HuH-7 (cell line): ENCODE results near the gene KIFAP3.
"Not testable (repeated sequence)": the region's sequence is repeated elsewhere in the genome, so short reads cannot be mapped to it uniquely, and the experiment has no call there.

Experiments used
- DNase-seq: peaks from one replicate; pipeline ENCODE4 v3.0.0; 2011; ENCODE audit warnings: low spot score

Gene KIFAP3

DNA sequence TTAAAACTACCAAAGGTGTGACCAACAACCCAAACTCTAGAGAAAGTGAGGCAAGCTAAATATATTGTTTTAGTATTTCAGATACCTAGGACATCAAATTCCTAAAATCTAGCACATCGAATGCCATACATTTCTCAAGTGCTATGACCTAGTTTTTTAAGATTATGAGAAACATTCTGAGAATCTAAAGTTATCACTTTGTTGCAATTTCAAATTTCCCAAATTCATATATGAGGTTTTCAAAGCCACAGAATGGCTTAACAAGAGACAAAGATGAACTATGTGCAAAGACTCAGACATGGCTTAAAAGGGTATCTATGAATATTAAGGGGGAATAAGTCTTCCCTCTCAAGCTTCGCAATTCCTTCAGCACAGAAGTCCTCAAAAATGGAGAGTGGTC lies 187.6 kb downstream of the KIFAP3 start:
- DNase-seq, result no peak

DNA sequence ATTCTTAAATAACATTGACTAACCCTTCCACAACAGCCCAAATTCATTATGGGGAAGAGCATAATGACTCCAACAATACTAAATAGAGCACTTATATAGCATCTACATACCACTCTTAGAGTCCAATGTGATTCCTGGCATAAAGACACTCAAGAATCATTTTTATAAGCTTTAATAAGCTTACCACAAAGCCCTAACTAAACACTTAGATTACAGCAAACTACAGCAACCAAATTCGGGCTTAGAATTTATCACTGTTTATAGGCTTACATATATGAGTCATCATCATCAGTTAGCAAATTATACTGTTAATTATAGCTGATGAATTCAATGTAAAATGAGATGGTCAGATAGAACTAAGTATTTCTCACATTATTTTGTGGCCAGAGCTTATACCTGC lies 188.1 kb downstream of the KIFAP3 start:
- DNase-seq, result no peak

DNA sequence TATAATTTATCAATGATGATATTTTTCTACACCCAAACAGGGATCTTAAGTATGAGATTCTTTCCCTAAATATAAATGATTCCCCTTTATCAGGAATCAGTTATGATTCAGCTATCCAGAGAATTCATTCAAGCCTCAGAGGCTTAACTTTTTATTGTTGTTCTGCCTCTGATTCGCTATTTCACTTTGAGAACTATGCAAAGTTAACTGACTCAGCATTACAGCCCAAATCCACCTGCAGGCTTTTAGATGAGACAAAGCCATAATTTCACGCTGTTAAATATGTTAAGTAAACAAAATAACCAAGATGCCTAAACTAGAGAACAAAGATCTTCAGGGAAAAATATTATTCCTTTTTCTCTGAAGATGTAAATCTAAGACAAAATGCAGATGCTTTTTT lies 189.3 kb downstream of the KIFAP3 start:
- no peak for DNase-seq

DNA sequence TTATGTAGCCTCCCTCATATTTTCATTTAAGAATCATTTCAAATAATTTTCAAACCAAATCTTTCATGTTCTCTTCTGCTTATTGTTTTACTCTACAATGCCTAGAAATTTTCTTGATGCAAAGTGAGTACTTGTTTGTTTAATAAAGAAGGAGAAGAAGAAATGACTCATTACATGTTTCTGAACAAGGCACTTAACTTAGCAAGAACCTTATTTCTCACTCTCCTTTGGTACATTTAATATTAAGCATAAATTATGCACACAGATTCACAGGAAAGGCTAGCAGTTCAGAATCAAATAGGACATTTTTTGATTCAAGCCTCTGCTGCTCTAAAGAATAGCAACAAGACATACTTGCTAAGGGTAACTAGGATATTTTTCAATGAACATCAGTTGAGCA lies 189.9 kb downstream of the KIFAP3 start:
- DNase-seq, result no peak

DNA sequence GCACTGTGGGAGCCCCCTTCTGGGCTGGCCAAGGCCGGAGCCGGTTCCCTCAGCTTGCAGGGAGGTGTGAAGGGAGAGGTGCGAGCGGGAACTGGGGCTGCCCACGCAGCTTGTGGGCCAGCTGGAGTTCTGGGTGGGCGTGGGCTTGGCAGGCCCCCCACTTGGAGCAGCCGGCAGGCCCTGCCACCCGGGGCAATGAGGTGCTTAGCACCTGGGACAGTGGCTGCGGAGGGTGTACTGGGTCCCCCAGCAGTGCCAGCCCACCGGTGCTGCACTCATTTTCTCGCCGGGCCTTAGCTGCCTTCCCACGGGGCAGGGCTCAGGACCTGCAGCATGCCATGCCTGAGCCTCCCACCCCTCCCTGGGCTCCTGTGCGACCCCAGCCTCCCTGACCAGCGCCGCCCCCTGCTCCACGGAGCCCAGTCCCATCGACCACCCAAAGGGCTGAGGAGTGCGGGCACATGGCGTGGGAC lies 192.4 kb downstream of the KIFAP3 start:
- no peak for DNase-seq

DNA sequence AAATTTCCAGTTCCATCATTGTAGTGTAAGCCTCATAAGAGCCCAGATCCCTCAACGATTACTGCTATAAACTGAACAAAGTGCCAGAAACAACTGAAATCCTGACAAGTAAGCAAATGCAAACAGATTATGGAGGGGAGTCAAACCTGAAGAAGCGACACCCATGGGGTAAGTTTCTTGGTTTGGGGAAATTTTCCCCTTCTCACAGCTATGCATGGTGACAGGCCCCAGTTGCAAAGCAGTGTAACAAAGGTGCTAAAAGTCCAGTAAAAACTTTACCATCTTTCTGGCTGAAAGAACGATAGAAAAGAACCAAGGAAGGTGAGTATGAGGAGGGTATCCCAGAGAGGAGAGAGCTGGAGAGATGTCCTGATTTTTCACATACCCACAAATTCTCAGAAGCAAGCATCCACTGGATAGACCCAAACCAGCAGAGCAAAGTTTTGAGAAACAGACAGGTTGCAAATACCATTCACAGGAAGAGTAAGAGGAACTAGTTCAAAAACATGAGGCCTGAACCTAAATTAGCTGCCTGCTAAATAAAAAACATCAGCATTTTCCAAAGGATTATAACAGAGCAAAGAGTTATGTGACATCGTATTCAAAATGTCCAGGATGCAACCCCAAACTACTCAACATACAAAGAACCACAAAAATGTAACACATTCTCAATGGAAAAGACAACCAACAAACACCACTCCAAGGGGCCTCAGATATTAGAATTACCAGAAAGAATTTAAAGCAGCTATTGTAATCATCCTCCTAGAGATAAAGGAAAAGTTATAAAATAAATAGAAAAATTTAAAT lies 195.3 kb downstream of the KIFAP3 start:
- DNase-seq, result no peak

DNA sequence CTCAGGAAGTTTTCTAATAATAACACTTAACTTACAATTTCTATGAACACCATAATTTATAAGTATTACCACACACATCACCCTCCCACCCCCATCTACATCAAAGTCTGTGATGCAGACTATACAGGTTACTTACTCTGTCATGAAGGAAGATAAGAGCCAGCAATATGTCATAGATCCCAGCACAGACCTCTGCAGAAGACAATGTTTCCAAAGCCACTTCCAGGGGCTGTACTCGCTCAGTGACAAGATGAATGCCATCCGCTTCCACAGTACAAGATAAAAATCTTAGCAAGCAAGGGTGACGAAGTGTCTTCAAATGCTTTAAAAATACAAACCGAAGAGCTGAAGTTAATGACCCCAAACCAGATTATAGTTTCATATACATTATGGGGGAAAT lies 196.0 kb downstream of the KIFAP3 start:
- no peak for DNase-seq

DNA sequence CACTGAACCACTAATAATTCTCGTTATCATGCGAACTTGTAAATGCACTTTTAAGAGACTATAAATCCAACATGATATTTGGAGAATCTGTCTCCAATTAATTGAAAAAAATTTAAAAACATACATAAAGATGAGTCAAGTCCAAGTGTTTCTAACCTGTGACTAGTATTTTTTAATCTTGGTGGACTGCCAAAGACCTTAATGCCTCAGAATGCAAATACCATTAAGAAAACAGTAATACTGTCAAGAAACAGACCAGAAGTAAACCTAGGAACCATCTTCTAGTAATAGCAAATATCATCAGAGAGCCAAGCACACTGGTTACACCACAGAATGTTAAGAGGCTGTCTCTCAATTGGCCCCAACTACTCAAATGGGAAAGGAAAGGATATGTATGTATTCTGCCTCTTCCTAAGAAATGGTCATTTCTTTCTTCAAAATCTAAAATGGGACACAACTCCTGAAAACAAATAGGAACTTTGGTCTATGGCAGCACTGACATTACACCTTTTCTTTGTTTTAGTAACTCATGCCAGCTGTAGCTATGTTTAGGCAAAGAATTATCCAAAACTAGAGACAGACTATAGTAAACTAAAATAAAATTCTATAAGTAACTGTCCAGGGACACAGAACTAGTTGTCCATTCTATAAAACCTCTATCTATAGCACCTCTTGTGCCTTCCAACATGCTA lies 196.5 kb downstream of the KIFAP3 start:
- no peak for DNase-seq

DNA sequence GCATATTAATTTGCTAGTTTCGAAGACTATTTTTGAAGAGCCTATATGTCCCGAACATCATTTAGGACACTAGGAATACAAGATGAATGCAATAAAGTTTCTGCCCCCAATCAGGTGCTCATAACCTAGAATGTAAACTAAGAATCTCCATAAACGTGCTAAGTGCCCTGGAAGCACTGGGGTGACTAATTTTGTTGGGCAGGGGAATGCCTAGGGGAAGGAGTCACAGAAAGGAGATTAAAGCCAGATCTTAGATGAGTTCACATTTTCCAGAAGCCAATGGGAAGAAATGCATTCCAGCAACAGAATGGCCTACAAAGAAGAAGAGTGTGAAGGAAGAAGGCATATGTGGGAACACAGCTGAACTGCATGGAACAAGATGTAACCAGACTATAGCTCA lies 200.3 kb downstream of the KIFAP3 start:
- no peak for DNase-seq

DNA sequence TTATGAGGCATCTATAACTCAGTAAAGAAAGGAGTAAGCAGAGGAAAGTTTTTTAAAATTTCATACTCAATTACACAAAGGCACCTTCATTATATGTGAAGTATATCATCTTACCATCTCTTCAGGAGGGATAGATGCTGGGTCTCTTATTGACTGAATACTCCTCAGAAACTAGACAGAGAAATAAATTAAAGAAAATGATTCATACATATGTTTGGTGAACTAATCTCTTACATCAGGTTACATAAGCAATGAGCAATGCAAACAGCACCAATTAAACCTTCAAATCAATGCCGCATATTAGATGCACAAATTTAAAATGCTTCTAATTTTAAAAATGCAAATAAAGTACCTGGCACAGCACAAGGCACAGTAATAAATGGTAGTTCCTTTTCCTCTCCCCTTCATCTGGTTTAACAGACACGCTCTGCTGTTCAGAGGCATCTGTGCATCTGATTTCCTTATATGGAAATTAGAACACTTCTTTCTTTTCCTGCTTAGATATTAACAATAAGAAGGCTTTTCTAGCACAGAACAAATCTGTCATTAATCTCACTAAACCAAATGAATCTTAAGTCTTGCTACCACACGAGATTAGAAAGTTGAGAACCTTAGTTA lies 200.8 kb downstream of the KIFAP3 start:
- no peak for DNase-seq

DNA sequence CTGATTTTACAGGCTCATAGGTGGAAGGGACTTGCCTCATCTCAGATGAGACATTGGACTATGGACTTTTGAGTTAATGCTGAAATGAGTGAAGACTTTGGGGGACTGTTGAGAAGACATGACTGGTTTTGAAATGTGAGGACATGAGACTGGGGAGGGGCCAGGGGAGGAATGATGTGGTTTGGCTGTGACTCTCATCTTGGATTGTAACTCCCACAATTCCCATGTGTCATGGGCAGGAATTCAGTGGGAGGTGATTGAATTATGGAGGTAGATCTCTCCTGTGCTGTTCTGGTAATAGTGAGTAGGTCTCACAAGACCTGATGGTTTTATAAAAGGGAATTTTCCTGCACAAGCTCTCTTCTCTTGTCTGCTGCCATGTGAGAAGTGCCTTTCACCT lies 201.6 kb downstream of the KIFAP3 start:
- no peak for DNase-seq

DNA sequence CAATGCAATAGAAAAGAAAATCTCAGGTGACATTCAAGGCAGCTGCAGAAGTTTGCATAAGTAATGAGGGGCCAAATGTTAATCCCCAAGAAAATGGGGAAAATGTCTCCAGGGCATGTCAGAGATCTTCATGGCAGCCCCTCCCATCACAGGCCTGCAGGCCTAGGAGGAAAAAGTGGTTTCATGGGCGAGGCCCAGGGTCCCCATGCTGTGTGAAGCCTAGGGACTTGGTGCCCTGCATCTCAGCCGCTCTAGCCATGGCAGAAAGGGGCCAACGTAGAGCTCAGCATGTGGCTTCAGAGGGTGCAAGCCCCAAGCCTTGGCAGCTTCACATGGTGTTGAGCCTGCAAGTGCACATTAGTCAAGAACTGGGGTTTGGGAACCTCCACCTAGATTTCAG lies 202.5 kb downstream of the KIFAP3 start:
- not testable (repeated sequence) for DNase-seq
